Prostate gland (tissue), 2 donors: ENCODE data around the gene CLNK. TPM values are rescaled to one million over a fixed set of nuclear protein-coding genes. Genes with fewer than 3 reads are reported as not detected.

Source experiments
- DNase-seq: peaks from one replicate; pipeline ENCODE4 v3.0.0-alpha.2; 2019; ENCODE audit warnings: low spot score
- H3K27ac ChIP-seq, 2 donors: fragments of 200-600 bp; sonication (generic); 2 replicates each; pipeline ENCODE4 v1.5.1; 2017 to 2019
- H3K27me3 ChIP-seq: fragments of 200-600 bp; sonication (generic); replicated peaks from 2 replicates; pipeline ENCODE4 v1.5.1; 2019; ENCODE audit not compliant: insufficient read depth
- H3K36me3 ChIP-seq, 2 donors: fragments of 200-600 bp; sonication (generic); 1 replicate in 1 of 2; 2 replicates in 1 of 2; pipeline versions ENCODE4 v1.5.1 to v1.8.1; 2017 to 2019
- H3K4me1 ChIP-seq: fragments of 200-600 bp; sonication (generic); replicated peaks from 2 replicates; pipeline ENCODE4 v1.5.1; 2019
- H3K4me3 ChIP-seq, 2 donors: fragments of 200-600 bp; sonication (generic); 2 replicates each; pipeline ENCODE4 v1.5.1; 2017 to 2019
- H3K9me3 ChIP-seq: fragments of 200-600 bp; sonication (generic); 2 replicates; pipeline ENCODE4 v1.5.1; 2017
- CTCF ChIP-seq, 4 experiments: fragments of 200-600 bp in 2 of 4; fragments of 450-650 bp in 2 of 4; sonication (generic) in 2 of 4; IDR thresholded peaks; 1 replicate in 3 of 4; 2 replicates in 1 of 4; pipeline ENCODE4 v1.5.1; 2016 to 2019; ENCODE audit warnings: antibody characterized with exemption in 4 of 4, mild to moderate bottlenecking in 2 of 4, moderate library complexity in 2 of 4
- POLR2A ChIP-seq: fragments of 450-650 bp; IDR thresholded peaks from one replicate; pipeline ENCODE4 v1.6.1; 2016; ENCODE audit warnings: antibody characterized with exemption, mild to moderate bottlenecking
- POLR2AphosphoS5 ChIP-seq: sonication (generic); formaldehyde crosslinking; IDR thresholded peaks from one replicate; pipeline ENCODE4 v1.6.1; 2017; ENCODE audit warnings: antibody characterized with exemption
- WGBS: methylation state at CpG from one replicate; pipeline ENCODE4 v1.1.5; 2018; 5-methylcytosine and 5-hydroxymethylcytosine counted together
- intact Hi-C: fragments of 100-400 bp; cut with DNase I; formaldehyde crosslinking; loops from one replicate; pipeline ENCODE4 v1.14.2; 2022
- total RNA-seq, 2 donors: library from RNA; depleted of rRNA; stranded (reverse); fragments of >200 nt; gene quantifications; one replicate each; pipeline ENCODE4 v1.1.0, GENCODE V29; 2016

Gene CLNK
- total RNA-seq, 2 donors from 2014 or later: not detected

- 95% methylated on average over 1 of the region's 1 CpG for WGBS
- Histone ChIP-seq H3K27ac (no peak overlapping the region), H3K36me3 (no peaks in the 10 kb centered on the region), H3K4me1 (no peaks in the 10 kb centered on the region), H3K9me3 (no peaks in the 10 kb centered on the region), H3K4me3 (no peak overlapping the region), H3K27me3 (no peaks in the 10 kb centered on the region)
- no peak for TF ChIP-seq CTCF (IDR thresholded peaks at IDR 0.05)
- TF ChIP-seq POLR2A: no peak
- no peak for TF ChIP-seq POLR2AphosphoS5
- DNase-seq: no peak
- intact Hi-C loops: no loop called here
Observed at GRCh38 chr4:10698172-10698571, 13.6 kb upstream of the CLNK start.

- H3K36me3 ChIP-seq: no peaks in the 10 kb centered on the region
- no peaks in the 10 kb centered on the region for H3K4me1 ChIP-seq
- no peak overlapping the region for H3K27ac ChIP-seq
- H3K4me3 ChIP-seq: no peak overlapping the region
- no peaks in the 10 kb centered on the region for H3K27me3 ChIP-seq
- H3K9me3 ChIP-seq: no peaks in the 10 kb centered on the region
- no peak for TF ChIP-seq POLR2A
- TF ChIP-seq POLR2AphosphoS5: no peak
- TF ChIP-seq CTCF (IDR thresholded peaks at IDR 0.05): no peak
- intact Hi-C loops: no loop called here
- DNase-seq: no peak
- 44% methylated on average over 5 of the region's 5 CpGs for WGBS
Observed at GRCh38 chr4:10697086-10697485, 12.5 kb upstream of the CLNK start.

GRCh38 chr4:10696253-10696652 lies 11.7 kb upstream of the CLNK start:
- Histone ChIP-seq H3K27ac (no peak overlapping the region), H3K9me3 (no peaks in the 10 kb centered on the region), H3K36me3 (no peaks in the 10 kb centered on the region), H3K27me3 (no peaks in the 10 kb centered on the region), H3K4me3 (no peak overlapping the region), H3K4me1 (no peaks in the 10 kb centered on the region)
- WGBS: 86% methylated on average over 4 of the region's 4 CpGs
- intact Hi-C loops: no loop called here
- DNase-seq: no peak
- TF ChIP-seq POLR2A (no peak), CTCF (IDR thresholded peaks at IDR 0.05) (no peak), POLR2AphosphoS5 (no peak)

GRCh38 chr4:10694828-10695209 lies 10.3 kb upstream of the CLNK start:
- DNase-seq: no peak
- no peak for TF ChIP-seq POLR2AphosphoS5
- TF ChIP-seq POLR2A: no peak
- TF ChIP-seq CTCF (IDR thresholded peaks at IDR 0.05): no peak
- Histone ChIP-seq H3K36me3 (no peaks in the 10 kb centered on the region), H3K27ac (no peak overlapping the region), H3K27me3 (no peaks in the 10 kb centered on the region), H3K4me1 (no peaks in the 10 kb centered on the region), H3K4me3 (no peak overlapping the region), H3K9me3 (no peaks in the 10 kb centered on the region)
- intact Hi-C loops: no loop called here
- 78% methylated on average over 1 of the region's 1 CpG for WGBS

- Histone ChIP-seq H3K27me3 (no peaks in the 10 kb centered on the region), H3K4me1 (no peaks in the 10 kb centered on the region), H3K4me3 (no peak overlapping the region), H3K9me3 (no peaks in the 10 kb centered on the region), H3K27ac (no peak overlapping the region), H3K36me3 (no peaks in the 10 kb centered on the region)
- 43% methylated on average over 6 of the region's 6 CpGs for WGBS
- no peak for TF ChIP-seq POLR2A
- TF ChIP-seq CTCF (IDR thresholded peaks at IDR 0.05): no peak
- no peak for TF ChIP-seq POLR2AphosphoS5
- intact Hi-C loops: no loop called here
- no peak for DNase-seq
Observed at GRCh38 chr4:10694151-10694827, 9.7 kb upstream of the CLNK start.
